Measurements from ENCODE around the gene ZNF609.

Gene ZNF609

DNA sequence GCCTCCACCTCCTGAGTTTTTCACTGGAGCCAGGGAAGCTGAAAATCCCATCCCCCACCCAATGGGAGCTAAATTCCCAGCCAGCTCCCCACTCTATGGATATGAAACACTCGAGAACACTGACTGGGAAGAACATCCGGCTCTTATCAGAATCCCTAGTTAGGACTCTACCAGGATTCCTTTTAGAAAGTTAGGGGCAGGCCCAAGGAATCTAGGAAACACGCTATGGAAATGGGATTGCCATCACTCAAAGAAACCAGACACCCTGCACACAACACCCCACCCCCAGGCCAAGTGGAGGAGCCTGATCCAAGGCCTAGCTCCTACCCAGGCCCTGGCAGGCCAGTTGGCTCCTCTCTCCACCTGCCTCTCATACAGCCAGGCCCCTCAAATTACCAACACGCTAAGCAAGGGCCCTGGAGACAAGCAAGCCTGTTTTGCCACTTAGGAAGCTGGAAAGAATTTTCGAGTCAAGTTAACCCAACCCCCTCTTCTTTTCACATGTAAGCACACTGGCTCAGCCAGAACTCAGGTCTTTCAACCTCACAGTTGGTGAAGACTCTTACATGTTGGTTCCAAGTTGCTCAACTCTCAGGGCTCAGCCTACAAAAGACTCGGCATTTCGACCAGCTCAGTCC, 239.5 kb downstream of the ZNF609 start:
- ChIA-PET POLR2A (ENCODE audit: low non-redundant PET) (interaction anchor here (0.7 kb wide), 1 partner anchor 38 kb away, joined by 3 read pairs; no protein-coding TSS in a partner anchor), CTCF (interaction anchor here (0.6 to 2.0 kb wide), 5 partner anchors 8 to 160 kb away, joined by 3 to 7 read pairs (median 3); no protein-coding TSS in a partner anchor)
- H3K27ac ChIP-seq, result peak overlapping the region; percentile 29; the same call in 1 of the 2 replicates
- peak; percentile 34 for DNase-seq (ENCODE audit: low spot score)
- TF ChIP-seq, protein P1, sequence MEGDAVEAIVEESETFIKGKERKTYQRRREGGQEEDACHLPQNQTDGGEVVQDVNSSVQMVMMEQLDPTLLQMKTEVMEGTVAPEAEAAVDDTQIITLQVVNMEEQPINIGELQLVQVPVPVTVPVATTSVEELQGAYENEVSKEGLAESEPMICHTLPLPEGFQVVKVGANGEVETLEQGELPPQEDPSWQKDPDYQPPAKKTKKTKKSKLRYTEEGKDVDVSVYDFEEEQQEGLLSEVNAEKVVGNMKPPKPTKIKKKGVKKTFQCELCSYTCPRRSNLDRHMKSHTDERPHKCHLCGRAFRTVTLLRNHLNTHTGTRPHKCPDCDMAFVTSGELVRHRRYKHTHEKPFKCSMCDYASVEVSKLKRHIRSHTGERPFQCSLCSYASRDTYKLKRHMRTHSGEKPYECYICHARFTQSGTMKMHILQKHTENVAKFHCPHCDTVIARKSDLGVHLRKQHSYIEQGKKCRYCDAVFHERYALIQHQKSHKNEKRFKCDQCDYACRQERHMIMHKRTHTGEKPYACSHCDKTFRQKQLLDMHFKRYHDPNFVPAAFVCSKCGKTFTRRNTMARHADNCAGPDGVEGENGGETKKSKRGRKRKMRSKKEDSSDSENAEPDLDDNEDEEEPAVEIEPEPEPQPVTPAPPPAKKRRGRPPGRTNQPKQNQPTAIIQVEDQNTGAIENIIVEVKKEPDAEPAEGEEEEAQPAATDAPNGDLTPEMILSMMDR (conservative IDR thresholded peaks at IDR 0.05; ENCODE audit: low read depth), result no peak

GRCh38 chr15:64701051-64701450, 240.7 kb downstream of the ZNF609 start:
- H3K27ac ChIP-seq, result no peak overlapping the region
- POLR2A ChIA-PET (ENCODE audit: low non-redundant PET), result no interaction called here
- DNase-seq (ENCODE audit: low spot score), result no peak
- CTCF ChIA-PET, result interaction anchor here (0.8 to 2.0 kb wide), 4 partner anchors 11 to 30 kb away, joined by 3 to 7 read pairs (median 4); no protein-coding TSS in a partner anchor
- TF ChIP-seq, protein P1 (conservative IDR thresholded peaks at IDR 0.05; ENCODE audit: low read depth), result no peak

GRCh38 chr15:64701482-64702184, 241.3 kb downstream of the ZNF609 start:
- TF ChIP-seq, protein P1 (conservative IDR thresholded peaks at IDR 0.05; ENCODE audit: low read depth), result no peak
- H3K27ac ChIP-seq, result no peak overlapping the region
- ChIA-PET CTCF (interaction anchor here (0.8 to 1.0 kb wide), 3 partner anchors 12 to 30 kb away, joined by 3 to 4 read pairs (median 3); no protein-coding TSS in a partner anchor), POLR2A (ENCODE audit: low non-redundant PET) (no interaction called here)
- no peak for DNase-seq (ENCODE audit: low spot score)

DNA sequence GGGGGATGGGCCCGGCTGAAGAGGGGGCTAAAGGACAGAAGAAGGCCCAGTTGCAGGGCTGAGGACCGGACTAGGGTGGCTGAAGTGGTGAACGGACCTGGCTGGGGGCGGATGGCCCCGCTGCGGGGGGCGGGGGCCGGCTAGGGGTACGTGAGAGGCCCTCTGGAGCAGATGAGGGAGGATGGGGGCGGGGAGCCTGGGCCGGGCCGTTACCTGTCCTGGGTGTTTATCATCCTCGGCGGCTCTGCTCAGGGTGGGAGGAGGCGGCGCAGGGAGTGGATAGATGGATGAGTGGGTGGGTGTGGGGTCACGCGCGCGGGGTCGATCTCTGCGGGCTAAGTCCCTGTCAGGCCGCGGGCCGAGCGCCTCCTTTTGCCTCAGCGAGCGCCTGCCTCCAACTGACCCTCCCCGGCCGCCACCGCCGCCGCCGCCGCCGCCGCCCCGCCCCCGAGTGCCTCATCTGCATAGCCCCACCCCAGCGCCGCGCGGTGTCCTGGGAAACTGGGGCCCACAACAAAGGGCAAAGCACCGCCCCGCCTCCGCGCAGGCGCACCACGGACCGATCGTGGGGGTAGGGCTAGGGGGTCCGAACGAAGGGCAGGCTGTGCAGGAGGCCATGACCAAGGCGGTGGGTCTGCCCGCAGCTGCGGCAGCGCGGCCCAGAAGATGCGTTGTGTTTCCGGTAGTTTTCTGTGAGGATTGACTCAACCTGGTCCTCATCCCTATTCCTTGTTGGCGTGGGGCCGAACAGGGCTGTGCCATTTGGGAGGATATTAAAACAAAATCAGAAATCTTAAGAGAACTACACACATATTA, 242.6 kb downstream of the ZNF609 start:
- TF ChIP-seq, protein P1 (conservative IDR thresholded peaks at IDR 0.05; ENCODE audit: low read depth), result no peak
- ChIA-PET CTCF (interaction anchor here (0.6 kb wide), 1 partner anchor 18 kb away, joined by 4 read pairs; no protein-coding TSS in a partner anchor), POLR2A (ENCODE audit: low non-redundant PET) (no interaction called here)
- H3K27ac ChIP-seq, result peak overlapping the region; percentile 70
- peak; percentile 98 for DNase-seq (ENCODE audit: low spot score)

GRCh38 chr15:64703632-64703959, 243.2 kb downstream of the ZNF609 start:
- TF ChIP-seq, protein P1 (conservative IDR thresholded peaks at IDR 0.05; ENCODE audit: low read depth), result no peak
- ChIA-PET CTCF (interaction anchor here (0.6 kb wide), 1 partner anchor 18 kb away, joined by 4 read pairs; no protein-coding TSS in a partner anchor), POLR2A (ENCODE audit: low non-redundant PET) (no interaction called here)
- peak overlapping the region; percentile 70 for H3K27ac ChIP-seq
- DNase-seq (ENCODE audit: low spot score), result no peak

DNA sequence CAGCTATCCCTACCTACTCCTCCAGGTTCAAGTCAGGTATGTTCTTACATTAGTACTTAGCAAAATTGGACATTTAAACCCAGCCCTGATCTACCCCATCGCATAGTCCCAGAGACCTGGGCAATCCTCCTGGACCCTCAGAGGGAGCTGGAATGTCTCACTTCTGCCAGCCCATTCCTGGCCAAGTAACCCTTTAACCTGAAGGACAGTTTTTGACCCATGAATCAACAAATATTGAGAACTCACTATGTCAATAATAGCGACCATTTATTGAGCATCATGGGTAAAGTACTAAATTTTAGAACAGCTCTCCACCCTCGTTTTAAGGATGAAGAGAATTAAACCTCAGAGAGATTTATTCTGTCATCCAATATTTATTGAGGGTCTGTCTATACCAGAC, 244.6 kb downstream of the ZNF609 start:
- POLR2A ChIA-PET (ENCODE audit: low non-redundant PET), result no interaction called here
- DNase-seq (ENCODE audit: low spot score), result no peak
- H3K27ac ChIP-seq, result no peak overlapping the region
- CTCF ChIA-PET, result interaction anchor here (0.6 to 1.0 kb wide), 3 partner anchors 10 to 23 kb away, joined by 3 to 4 read pairs (median 4); no protein-coding TSS in a partner anchor
- TF ChIP-seq, protein P1 (conservative IDR thresholded peaks at IDR 0.05; ENCODE audit: low read depth), result no peak

Data from RWPE1 (cell line).